Peyer's patch (tissue), 4 donors: ENCODE results near the gene TMBIM6. TPM values are rescaled to one million over a fixed set of nuclear protein-coding genes. Genes with fewer than 3 reads are reported as not detected.
A peak's percentile ranks its signal among the peaks of the same experiment; 100 is the strongest.

Experiments
- DNase-seq, 3 donors: peaks; one replicate each; pipeline ENCODE4 v3.0.0-alpha.2; 2017 to 2019
- H3K27ac ChIP-seq, 4 donors: fragments of 200-600 bp; sonication (generic); one replicate each; pipeline ENCODE4 v1.5.1; 2016 to 2019
- H3K27me3 ChIP-seq, 2 donors: fragments of 200-600 bp; sonication (generic); one replicate each; pipeline ENCODE4 v1.5.1; 2019
- H3K36me3 ChIP-seq, 3 donors: fragments of 200-600 bp; sonication (generic); one replicate each; pipeline ENCODE4 v1.5.1; 2016 to 2019
- H3K4me1 ChIP-seq, 4 donors: fragments of 200-600 bp; sonication (generic); one replicate each; pipeline ENCODE4 v1.5.1; 2016 to 2019
- H3K4me3 ChIP-seq, 4 donors: fragments of 200-600 bp; sonication (generic); 1 replicate in 3 of 4; 2 replicates in 1 of 4; pipeline ENCODE4 v1.5.1; 2016 to 2019; ENCODE audit warnings: mild to moderate bottlenecking in 1 of 4
- H3K9me3 ChIP-seq, 4 donors: fragments of 200-600 bp; sonication (generic); one replicate each; pipeline ENCODE4 v1.5.1; 2016 to 2019; ENCODE audit warnings: mild to moderate bottlenecking in 1 of 4
- POLR2A ChIP-seq, 2 donors: fragments of 450-650 bp; IDR thresholded peaks; one replicate each; pipeline ENCODE4 v1.5.1; 2017; ENCODE audit warnings: antibody characterized with exemption in 2 of 2, mild to moderate bottlenecking in 2 of 2, moderate library complexity in 2 of 2
- total RNA-seq, 4 donors: library from RNA; depleted of rRNA; stranded (reverse); fragments of >200 nt; gene quantifications; one replicate each; pipeline ENCODE4 v1.1.0, GENCODE V29; 2016
- TF ChIP-seq, protein P1 (sequence below), 6 experiments: fragments of 450-650 bp in 4 of 6; fragments of 200-600 bp in 2 of 6; sonication (generic) in 1 of 6; IDR thresholded peaks; one replicate each; pipeline ENCODE4 v1.5.1; 2017 to 2019; ENCODE audit warnings: antibody characterized with exemption in 6 of 6, mild to moderate bottlenecking in 3 of 6, moderate library complexity in 1 of 6

The TMBIM6 gene
- total RNA-seq, 4 donors from 2014 or later, result 104 to 1,479 (median 689) TPM

GRCh38 chr12:49807991-49808580 lies 66.7 kb downstream of the TMBIM6 start:
- H3K4me3 ChIP-seq, result no peak overlapping the region
- peaks cover 0 to 7% (median 0%) of the 10 kb centered on the region in 3 donors for H3K36me3 ChIP-seq
- no peaks in the 10 kb centered on the region for H3K27me3 ChIP-seq
- H3K27ac ChIP-seq, result no peak overlapping the region
- TF ChIP-seq POLR2A (IDR thresholded peaks at IDR 0.05), result no peak
- TF ChIP-seq, protein P1, sequence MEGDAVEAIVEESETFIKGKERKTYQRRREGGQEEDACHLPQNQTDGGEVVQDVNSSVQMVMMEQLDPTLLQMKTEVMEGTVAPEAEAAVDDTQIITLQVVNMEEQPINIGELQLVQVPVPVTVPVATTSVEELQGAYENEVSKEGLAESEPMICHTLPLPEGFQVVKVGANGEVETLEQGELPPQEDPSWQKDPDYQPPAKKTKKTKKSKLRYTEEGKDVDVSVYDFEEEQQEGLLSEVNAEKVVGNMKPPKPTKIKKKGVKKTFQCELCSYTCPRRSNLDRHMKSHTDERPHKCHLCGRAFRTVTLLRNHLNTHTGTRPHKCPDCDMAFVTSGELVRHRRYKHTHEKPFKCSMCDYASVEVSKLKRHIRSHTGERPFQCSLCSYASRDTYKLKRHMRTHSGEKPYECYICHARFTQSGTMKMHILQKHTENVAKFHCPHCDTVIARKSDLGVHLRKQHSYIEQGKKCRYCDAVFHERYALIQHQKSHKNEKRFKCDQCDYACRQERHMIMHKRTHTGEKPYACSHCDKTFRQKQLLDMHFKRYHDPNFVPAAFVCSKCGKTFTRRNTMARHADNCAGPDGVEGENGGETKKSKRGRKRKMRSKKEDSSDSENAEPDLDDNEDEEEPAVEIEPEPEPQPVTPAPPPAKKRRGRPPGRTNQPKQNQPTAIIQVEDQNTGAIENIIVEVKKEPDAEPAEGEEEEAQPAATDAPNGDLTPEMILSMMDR (IDR thresholded peaks at IDR 0.05), result no peak
- no peak for DNase-seq
- no peaks in the 10 kb centered on the region for H3K9me3 ChIP-seq
- peaks cover 0 to 13% (median 0%) of the 10 kb centered on the region in 4 donors for H3K4me1 ChIP-seq

GRCh38 chr12:49808686-49809380 lies 67.5 kb downstream of the TMBIM6 start:
- Histone ChIP-seq H3K27ac (peak overlapping the region; percentile 38 to 71 (median 56)), H3K4me3 (no peak overlapping the region), H3K27me3 (no peaks in the 10 kb centered on the region), H3K36me3 (peaks cover 0 to 7% (median 0%) of the 10 kb centered on the region in 3 donors), H3K9me3 (no peaks in the 10 kb centered on the region), H3K4me1 (peaks cover 0 to 13% (median 0%) of the 10 kb centered on the region in 4 donors)
- no peak for DNase-seq
- TF ChIP-seq POLR2A (IDR thresholded peaks at IDR 0.05), result no peak

DNA sequence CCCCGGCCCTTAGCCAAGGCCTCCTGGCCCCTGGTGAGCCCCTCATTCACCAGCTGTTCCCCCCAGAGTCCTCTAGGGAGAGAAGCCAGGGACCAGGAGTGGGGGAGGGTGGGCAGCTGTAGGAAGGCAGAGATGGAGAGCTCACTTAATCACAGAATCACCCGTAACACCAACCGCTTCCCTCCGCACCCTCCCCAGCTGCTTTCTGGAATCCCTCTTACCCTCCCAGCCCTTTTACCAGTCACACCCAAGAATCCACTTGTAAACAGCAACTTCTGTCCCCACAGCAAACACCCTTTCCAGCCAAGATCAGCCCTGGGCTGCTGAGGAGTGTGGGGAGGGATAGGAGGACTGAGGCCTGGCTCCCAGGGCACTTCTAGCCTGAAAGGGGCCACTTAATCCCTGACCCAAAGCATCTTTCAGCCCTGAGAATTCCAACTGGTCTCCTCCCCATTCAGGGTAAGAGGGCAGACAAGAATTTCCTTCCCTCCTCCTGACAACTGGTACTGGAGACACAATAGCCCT lies 68.1 kb downstream of the TMBIM6 start:
- H3K4me3 ChIP-seq, result no peak overlapping the region
- TF ChIP-seq, protein P1 (IDR thresholded peaks at IDR 0.05), result no peak
- TF ChIP-seq POLR2A (IDR thresholded peaks at IDR 0.05), result no peak

GRCh38 chr12:49809906-49810389 lies 68.6 kb downstream of the TMBIM6 start:
- peaks cover 0 to 13% (median 0%) of the 10 kb centered on the region in 4 donors for H3K4me1 ChIP-seq
- TF ChIP-seq, protein P1 (IDR thresholded peaks at IDR 0.05), result no peak
- no peak for TF ChIP-seq POLR2A (IDR thresholded peaks at IDR 0.05)
- peak overlapping the region in 3 of 4 donors; percentile 49 to 59 (median 53) for H3K27ac ChIP-seq
- peaks cover 0 to under 1% (median 0%) of the 10 kb centered on the region in 3 donors for H3K36me3 ChIP-seq
- no peaks in the 10 kb centered on the region for H3K27me3 ChIP-seq
- DNase-seq, result no peak
- H3K9me3 ChIP-seq, result no peaks in the 10 kb centered on the region
- H3K4me3 ChIP-seq, result no peak overlapping the region

More for the DNA sequence above, 68.1 kb downstream of the TMBIM6 start:
- H3K27me3 ChIP-seq, result no peaks in the 10 kb centered on the region
- H3K36me3 ChIP-seq, result peaks cover 0 to 5% (median 0%) of the 10 kb centered on the region in 3 donors
- DNase-seq, result no peak
- no peaks in the 10 kb centered on the region for H3K9me3 ChIP-seq
- H3K4me1 ChIP-seq, result peaks cover 0 to 13% (median 0%) of the 10 kb centered on the region in 4 donors
- H3K27ac ChIP-seq, result peak overlapping the region; percentile 38 to 71 (median 56)

DNA sequence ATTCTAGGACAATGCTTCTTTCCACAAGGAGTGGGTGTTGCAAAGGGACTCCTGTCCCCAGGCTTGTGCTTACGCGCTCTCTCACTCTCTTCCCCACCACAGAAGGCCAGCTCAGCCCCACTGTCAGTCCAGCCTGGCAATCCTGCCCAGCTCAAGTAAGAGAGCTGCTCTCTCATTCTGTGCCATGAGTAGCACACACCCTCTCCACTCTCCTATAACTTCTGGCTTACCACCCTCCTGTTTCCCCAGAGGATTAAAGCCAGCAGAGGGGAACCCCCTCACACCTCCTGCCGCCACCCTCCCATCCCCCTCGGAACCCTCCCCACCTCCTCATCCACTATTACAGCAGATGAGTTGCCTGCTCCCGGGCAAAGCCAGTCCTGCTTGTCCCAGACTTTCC lies 69.8 kb downstream of the TMBIM6 start:
- TF ChIP-seq, protein P1 (IDR thresholded peaks at IDR 0.05), result no peak
- no peak for TF ChIP-seq POLR2A (IDR thresholded peaks at IDR 0.05)
- Histone ChIP-seq H3K4me3 (no peak overlapping the region), H3K36me3 (no peaks in the 10 kb centered on the region), H3K9me3 (no peaks in the 10 kb centered on the region), H3K4me1 (peaks cover 0 to 13% (median 0%) of the 10 kb centered on the region in 4 donors), H3K27me3 (no peaks in the 10 kb centered on the region), H3K27ac (no peak overlapping the region)
- DNase-seq, result no peak

- DNase-seq, result no peak
- no peak for TF ChIP-seq POLR2A (IDR thresholded peaks at IDR 0.05)
- TF ChIP-seq, protein P1 (IDR thresholded peaks at IDR 0.05), result no peak
- no peaks in the 10 kb centered on the region for H3K36me3 ChIP-seq
- peaks cover 0 to 13% (median 0%) of the 10 kb centered on the region in 4 donors for H3K4me1 ChIP-seq
- H3K9me3 ChIP-seq, result no peaks in the 10 kb centered on the region
- H3K27me3 ChIP-seq, result no peaks in the 10 kb centered on the region
- no peak overlapping the region for H3K27ac ChIP-seq
- H3K4me3 ChIP-seq, result no peak overlapping the region
Observed at GRCh38 chr12:49811961-49812401, 70.6 kb downstream of the TMBIM6 start.
